K562 treated with DMSO at 1 percent for 48 hours (cell line): ENCODE results near the gene TMC3. TPM values are rescaled to one million over a fixed set of nuclear protein-coding genes. Genes with fewer than 3 reads are reported as not detected.

Experiments
- total RNA-seq: library from RNA; unstranded; fragments of 300-600 nt; gene quantifications from 2 replicates; pipeline ENCODE4 v1.2.3, GENCODE V29; 2022; ENCODE audit warnings: low replicate concordance; ENCODE audit errors: extremely low read depth

TMC3 gene
- not detected in 2 replicates for total RNA-seq

DNA sequence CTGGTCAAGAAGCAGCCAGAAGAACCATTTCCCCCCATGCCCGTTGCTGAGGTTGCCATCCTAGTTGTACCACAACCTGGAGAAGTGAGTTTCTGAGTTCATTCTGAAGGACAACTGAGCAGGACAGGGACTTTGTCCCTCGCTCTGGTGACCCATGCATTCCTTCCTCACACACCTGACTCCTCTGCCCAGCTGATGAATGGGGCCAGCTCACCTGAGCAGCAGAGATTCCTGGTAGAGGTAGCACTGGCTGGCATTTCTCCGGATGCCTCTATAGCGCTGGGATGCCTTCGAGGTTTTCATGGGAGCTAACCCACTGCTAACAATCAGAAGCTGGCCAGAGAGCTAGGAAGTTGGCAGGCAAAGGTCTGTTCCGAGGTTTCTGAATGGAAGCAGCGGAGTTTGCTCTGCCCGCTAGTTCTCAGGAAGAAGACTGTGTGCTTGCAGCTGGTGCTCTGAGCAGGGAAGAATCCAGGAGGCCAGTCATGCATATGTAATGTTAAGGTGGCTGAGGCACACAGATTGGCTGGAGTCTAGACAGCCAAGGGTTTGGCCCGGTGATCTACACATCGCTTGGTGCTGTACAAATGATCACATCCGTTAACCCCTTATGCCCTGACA lies at the start of gene TMC3:
Gene TMC3 (minus strand): TSS at position 439 of the 621 bp plus-strand sequence. CDS start 136 bp downstream, at position 303.

DNA sequence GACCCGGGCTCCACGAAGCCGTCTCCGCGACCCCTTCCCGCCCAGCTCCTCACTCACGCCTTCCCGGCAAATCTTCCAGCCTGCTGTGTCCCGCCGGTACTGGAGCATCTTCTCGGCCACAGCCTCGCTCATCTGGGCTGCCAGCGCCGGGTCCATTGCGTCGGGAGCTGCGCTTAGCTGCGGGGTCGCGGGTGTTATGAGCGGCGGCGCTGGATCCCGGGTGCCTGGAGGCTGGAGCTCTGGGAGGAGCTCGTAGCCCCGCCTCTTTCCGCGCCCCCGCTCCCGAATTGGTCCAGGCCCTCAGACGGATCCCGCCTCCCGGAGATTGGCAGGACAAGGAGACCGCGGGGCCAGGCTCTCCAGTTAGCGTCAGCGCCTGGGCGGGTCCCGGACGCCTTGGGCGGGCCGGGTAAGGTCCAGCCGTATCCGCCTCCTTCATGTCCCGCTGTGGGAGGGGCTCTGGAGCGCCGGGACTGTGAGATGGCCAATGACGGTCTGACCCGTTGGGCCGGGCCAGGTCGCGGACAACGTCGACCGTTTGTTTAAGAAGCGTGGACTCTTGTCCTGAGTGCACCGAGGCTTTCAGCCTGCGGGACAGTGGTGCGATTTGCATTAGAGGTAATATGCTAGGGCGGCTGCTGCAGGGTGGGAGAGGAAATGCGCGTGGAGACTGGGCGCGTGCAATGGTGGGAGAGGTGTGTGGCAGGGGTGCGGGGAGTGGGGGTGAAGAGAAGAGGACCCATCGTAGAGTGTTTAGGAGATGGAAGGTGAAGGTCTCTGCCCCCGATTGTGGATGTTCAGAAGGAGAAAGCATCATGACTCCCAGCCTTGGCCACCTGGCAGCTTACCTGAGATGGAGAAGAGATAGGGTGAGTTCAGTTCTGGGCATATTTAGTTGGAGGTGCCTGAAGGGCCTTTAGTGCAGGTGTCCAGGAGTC lies 49.8 kb downstream of the TMC3 start, which contains the start of gene STARD5:
Gene STARD5 (minus strand): TSS at position 198 of the 938 bp plus-strand sequence. CDS start 42 bp downstream, at position 156.

Other genes with a start within 250 kb of the TMC3 start
- not detected in 2 replicates for gene CFAP161, start 239.9 kb downstream of the TMC3 start, total RNA-seq
- gene IL16, start 177.3 kb downstream of the TMC3 start, total RNA-seq = not detected in 2 replicates
- gene STARD5, start 50.1 kb downstream of the TMC3 start, total RNA-seq = not detected in 2 replicates